Adrenal gland (tissue), 12 donors: ENCODE data around the gene SCLY. TPM values are rescaled to one million over a fixed set of nuclear protein-coding genes. Genes with fewer than 3 reads are reported as not detected.

Experiments
- DNase-seq, 7 donors: peaks; one replicate each; pipeline ENCODE4 v3.0.0-alpha.2; 2019 to 2020
- H3K27ac ChIP-seq, 5 donors: fragments of 200-600 bp; sonication (generic) in 4 of 5; 1 replicate in 3 of 5; 2 replicates in 2 of 5; pipeline versions ENCODE4 v1.5.1 to v1.8.0; 2016 to 2020; ENCODE audit warnings: mild to moderate bottlenecking in 1 of 5
- H3K27me3 ChIP-seq: fragments of 200-600 bp; 2 replicates; pipeline ENCODE4 v1.8.0; 2021
- H3K36me3 ChIP-seq, 2 donors: fragments of 200-600 bp; replicated peaks in 1 of 2; 1 replicate in 1 of 2; 2 replicates in 1 of 2; pipeline versions ENCODE4 v1.5.1 to v1.8.0; 2018 to 2022
- H3K4me1 ChIP-seq, 2 donors: fragments of 200-600 bp; replicated peaks in 1 of 2; 1 replicate in 1 of 2; 2 replicates in 1 of 2; pipeline versions ENCODE4 v1.5.1 to v1.8.0; 2018 to 2021
- H3K4me3 ChIP-seq, 4 donors: fragments of 200-600 bp; sonication (generic) in 3 of 4; one replicate each; pipeline ENCODE4 v1.5.1; 2016 to 2018
- H3K9me3 ChIP-seq, 3 donors: fragments of 200-600 bp; sonication (generic) in 1 of 3; replicated peaks in 1 of 3; 1 replicate in 2 of 3; 2 replicates in 1 of 3; pipeline versions ENCODE4 v1.5.1 to v1.8.0; 2016 to 2021
- CTCF ChIP-seq, 6 experiments: fragments of 450-650 bp in 4 of 6; fragments of 200-600 bp in 2 of 6; sonication (generic) in 1 of 6; IDR thresholded peaks; 1 replicate in 5 of 6; 2 replicates in 1 of 6; pipeline versions ENCODE4 v1.5.1 to v1.8.0; 2016 to 2021; ENCODE audit warnings: antibody characterized with exemption in 6 of 6, mild to moderate bottlenecking in 2 of 6, moderate library complexity in 1 of 6
- POLR2A ChIP-seq, 2 donors: fragments of 450-650 bp; IDR thresholded peaks; one replicate each; pipeline ENCODE4 v1.6.1; 2017; ENCODE audit warnings: antibody characterized with exemption in 2 of 2, mild to moderate bottlenecking in 2 of 2, moderate library complexity in 1 of 2
- WGBS, 4 donors: extraction: QIAGEN DNeasy Blood & Tissue Kit in 2 of 4; methylation state at CpG; one replicate each; pipeline versions ENCODE4 v1.1.5 to v1.1.7; 2013 to 2017; 5-methylcytosine and 5-hydroxymethylcytosine counted together
- intact Hi-C, 2 donors: fragments of 100-400 bp; cut with DNase I; formaldehyde crosslinking; loops; one replicate each; pipeline versions ENCODE4 v1.14.1 to v1.15.0; 2022 to 2023
- polyA plus RNA-seq, 3 donors: library from polyadenylated mRNA; stranded (reverse); fragments of 200-250 nt in 2 of 3; fragments of 350-450 nt in 1 of 3; fragmentation: Illumina TruSeq in 1 of 3; extraction: RNeasy Lipid Tissue Mini Kit (QIAGEN cat#74804) in 1 of 3; gene quantifications; one replicate each; pipeline ENCODE4 v1.2.3, GENCODE V29; 2013 to 2014
- total RNA-seq, 9 donors: library from RNA; depleted of rRNA in 4 of 9; stranded (reverse); fragments of >200 nt in 4 of 9; fragments of 120-200 nt in 1 of 9; fragmentation: NEBNext Ultra II Directional in 1 of 9; extraction: Animal tissue kit (Norgen Biotek cat#: 25700) in 1 of 9; gene quantifications; one replicate each; pipeline versions ENCODE4 v1.1.0 to v1.2.4, GENCODE V29; 2013 to 2023
- donor health status: healthy with polysubstance abuse.
- donor health status: Bipolar disorder and iron deficiency.
- donor health status: DM: yes; HTN: yes; CAD: no.
- donor health status: DM: no; HTN: no; CAD: no.
- donor health status: DM: no; HTN: no; CAD: no.
- donor health status: DM: yes; HTN: yes; CAD: no.

SCLY gene
- total and polyA plus RNA-seq, 12 donors = 2.4 to 11.0 (median 8.0) TPM

GRCh38 chr2:238128534-238129001, 67.8 kb downstream of the SCLY start:
- WGBS, 4 donors = 60 to 78% (median 77%) methylated on average over 1 to 30 of the region's 30 CpGs
- no peak overlapping the region for H3K27ac ChIP-seq
- intact Hi-C loops = no loop called here
- no peaks in the 10 kb centered on the region for H3K4me1 ChIP-seq
- no peaks in the 10 kb centered on the region for H3K36me3 ChIP-seq
- H3K27me3 ChIP-seq = no peaks in the 10 kb centered on the region
- TF ChIP-seq POLR2A (IDR thresholded peaks at IDR 0.05) (no peak), CTCF (IDR thresholded peaks at IDR 0.05) (no peak)
- DNase-seq = no peak
- no peak overlapping the region for H3K4me3 ChIP-seq
- no peaks in the 10 kb centered on the region for H3K9me3 ChIP-seq

- Histone ChIP-seq H3K27me3 (no peaks in the 10 kb centered on the region), H3K9me3 (no peaks in the 10 kb centered on the region), H3K27ac (no peak overlapping the region), H3K4me3 (no peak overlapping the region), H3K36me3 (no peaks in the 10 kb centered on the region), H3K4me1 (no peaks in the 10 kb centered on the region)
- no peak for DNase-seq
- TF ChIP-seq POLR2A (IDR thresholded peaks at IDR 0.05) = no peak
- no peak for TF ChIP-seq CTCF (IDR thresholded peaks at IDR 0.05)
- WGBS, 4 donors = 83 to 93% (median 87%) methylated on average over 15 to 22 of the region's 22 CpGs
- intact Hi-C loops = no loop called here
Measured at GRCh38 chr2:238129166-238130010, 68.6 kb downstream of the SCLY start.

- Histone ChIP-seq H3K9me3 (no peaks in the 10 kb centered on the region), H3K4me1 (no peaks in the 10 kb centered on the region), H3K36me3 (no peaks in the 10 kb centered on the region), H3K27me3 (no peaks in the 10 kb centered on the region), H3K27ac (no peak overlapping the region), H3K4me3 (no peak overlapping the region)
- intact Hi-C loops = no loop called here
- no peak for DNase-seq
- 86 to 100% (median 92%) methylated on average over 4 to 28 of the region's 28 CpGs for WGBS, 4 donors
- TF ChIP-seq CTCF (IDR thresholded peaks at IDR 0.05) = no peak
- TF ChIP-seq POLR2A (IDR thresholded peaks at IDR 0.05) = no peak
Measured at GRCh38 chr2:238130111-238130695, 69.4 kb downstream of the SCLY start.

- DNase-seq = no peak
- no peak overlapping the region for H3K4me3 ChIP-seq
- no peaks in the 10 kb centered on the region for H3K27me3 ChIP-seq
- H3K27ac ChIP-seq = no peak overlapping the region
- no peaks in the 10 kb centered on the region for H3K9me3 ChIP-seq
- intact Hi-C loops = no loop called here
- TF ChIP-seq POLR2A (IDR thresholded peaks at IDR 0.05) = no peak
- TF ChIP-seq CTCF (IDR thresholded peaks at IDR 0.05) = no peak
- H3K36me3 ChIP-seq = no peaks in the 10 kb centered on the region
- H3K4me1 ChIP-seq = no peaks in the 10 kb centered on the region
- WGBS, 4 donors = 88 to 90% (median 89%) methylated on average over 7 to 68 of the region's 68 CpGs
Measured at GRCh38 chr2:238130696-238131628, 70.2 kb downstream of the SCLY start.
